Measurements from ENCODE around the gene TUBG2. TPM values are rescaled to one million over a fixed set of nuclear protein-coding genes. Genes with fewer than 3 reads are reported as not detected.

The TUBG2 gene
- total RNA-seq, 1 donor from 2014 or later = 9.4 TPM

DNA sequence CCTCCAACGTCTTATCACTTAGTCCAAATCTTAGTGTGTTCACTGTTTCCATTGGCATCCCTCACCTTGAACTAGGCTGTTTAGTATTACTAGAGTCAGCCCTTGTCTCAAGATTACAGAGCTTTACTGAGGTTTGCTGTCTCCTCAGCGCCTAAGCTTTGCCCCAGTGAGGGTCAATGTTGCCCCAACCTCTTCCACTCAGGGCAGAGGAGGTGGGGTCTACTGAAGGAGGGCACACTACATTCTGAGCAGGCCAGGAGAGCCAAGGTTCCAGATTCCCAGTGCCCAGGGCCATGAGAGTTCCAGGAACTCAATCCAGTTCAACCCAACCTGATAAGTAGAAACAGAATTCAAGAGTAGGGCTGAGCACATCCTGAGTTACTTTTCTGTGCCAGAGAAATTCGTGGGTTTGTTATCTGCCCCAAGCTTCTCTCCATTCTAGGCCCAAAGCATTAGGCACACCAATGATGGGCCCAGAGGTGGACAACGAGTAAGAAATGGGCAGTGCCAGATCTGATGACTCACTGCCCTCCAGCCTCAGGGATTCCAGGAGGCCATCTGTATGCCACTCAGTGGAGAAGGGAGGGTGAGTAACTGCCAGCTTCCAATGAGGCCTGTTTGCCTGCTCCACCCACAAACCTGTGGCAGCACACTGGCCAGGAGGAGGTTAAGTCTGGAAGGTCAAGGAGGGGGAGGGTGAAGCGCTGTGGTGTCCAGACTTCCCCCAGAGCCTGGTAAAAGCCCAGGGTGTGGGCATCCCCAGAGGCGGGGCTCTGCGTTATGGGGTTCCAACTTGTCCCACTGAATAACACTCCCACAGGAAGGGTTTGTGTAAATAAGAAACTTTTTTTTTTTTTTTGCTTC is 8.2 kb downstream of the TUBG2 start:
- DNase-seq (no peak), ATAC-seq (ENCODE audit: low read depth) (no peak)
- CTCF ChIA-PET = no interaction called here
- no peak for TF ChIP-seq CTCF (IDR thresholded peaks at IDR 0.05)
- H3K9me3 Mint-ChIP-seq = no peaks in the 10 kb centered on the region
- intact Hi-C loops (cut with micrococcal nuclease) = no loop called here
- peaks cover 3% of the 10 kb centered on the region for H3K27me3 Mint-ChIP-seq
- no peak overlapping the region for H3K27ac Mint-ChIP-seq
- POLR2A ChIA-PET = interaction anchor here (0.9 to 1.1 kb wide), 2 partner anchors 37 to 58 kb away, joined by 3 to 5 read pairs; partner anchors contain the start of gene TUBG1
- H3K36me3 Mint-ChIP-seq (ENCODE audit: low read depth) = peaks cover 10% of the 10 kb centered on the region
- no peak overlapping the region for H3K4me3 Mint-ChIP-seq
- peaks cover 16% of the 10 kb centered on the region for H3K4me1 Mint-ChIP-seq

GRCh38 chr17:42669705-42669976 is 10.6 kb downstream of the TUBG2 start:
- peak overlapping the region; percentile 50 for H3K4me3 Mint-ChIP-seq
- peaks cover 10% of the 10 kb centered on the region for H3K36me3 Mint-ChIP-seq (ENCODE audit: low read depth)
- peaks cover 7% of the 10 kb centered on the region for H3K27me3 Mint-ChIP-seq
- CTCF ChIA-PET = interaction anchor here (1.0 to 1.3 kb wide), 2 partner anchors 10 to 94 kb away, joined by 3 to 5 read pairs; no protein-coding TSS in a partner anchor
- POLR2A ChIA-PET = interaction anchor here (0.5 to 2.2 kb wide), 4 partner anchors 8 to 46 kb away, joined by 3 to 7 read pairs (median 4); partner anchors contain the start of gene CNTNAP1
- no peak overlapping the region for H3K27ac Mint-ChIP-seq
- peaks cover 26% of the 10 kb centered on the region for H3K4me1 Mint-ChIP-seq
- intact Hi-C loops (cut with micrococcal nuclease) = no loop called here
- ATAC-seq (ENCODE audit: low read depth) = no peak
- no peaks in the 10 kb centered on the region for H3K9me3 Mint-ChIP-seq
- no peak for TF ChIP-seq CTCF (IDR thresholded peaks at IDR 0.05)
- no peak for DNase-seq

DNA sequence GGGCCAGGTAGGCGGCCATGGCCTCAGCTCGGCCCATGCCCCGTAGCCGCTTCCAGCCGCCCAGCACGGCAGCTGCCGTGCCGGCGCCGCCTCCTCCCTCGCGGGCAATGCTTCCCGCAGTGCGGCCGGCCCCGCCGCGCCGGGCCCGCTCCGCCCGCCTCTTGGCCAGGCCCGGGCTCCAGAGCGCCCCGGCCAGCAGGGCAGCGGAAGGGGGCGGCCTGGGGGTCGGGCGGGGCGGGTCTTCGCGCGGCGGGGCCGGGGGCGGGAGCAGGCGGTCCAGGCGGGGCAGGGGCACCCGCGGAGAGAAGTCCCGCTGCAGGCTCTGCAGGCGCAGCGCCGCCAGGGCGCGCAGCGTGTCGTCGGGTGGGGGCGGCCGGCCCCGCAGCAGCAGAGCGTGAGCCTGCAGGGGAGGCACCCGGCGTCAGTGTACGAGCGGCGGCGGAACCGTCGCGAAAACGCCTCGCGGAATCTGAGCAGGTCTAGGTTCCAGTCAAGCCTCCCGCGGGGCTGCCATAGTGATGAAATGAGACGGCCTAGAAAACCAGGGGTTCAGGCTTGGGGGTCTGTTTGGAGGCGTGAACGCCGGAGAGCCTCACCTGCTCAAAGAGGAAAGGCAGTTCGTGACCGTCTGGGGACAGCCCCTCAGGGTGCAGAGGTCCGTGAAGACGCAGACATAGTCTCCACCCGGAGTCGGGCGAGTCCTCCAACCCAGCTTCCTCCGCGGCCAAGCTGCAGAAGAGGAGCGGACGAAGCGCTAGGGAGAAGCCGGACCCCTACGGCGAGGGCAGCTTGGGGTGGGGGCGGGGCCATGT is 11.1 kb downstream of the TUBG2 start:
- Mint-ChIP-seq H3K27me3 (peaks cover 10% of the 10 kb centered on the region), H3K36me3 (ENCODE audit: low read depth) (peaks cover 10% of the 10 kb centered on the region), H3K4me1 (peaks cover 30% of the 10 kb centered on the region), H3K4me3 (peak overlapping the region; percentile 81), H3K27ac (peak overlapping the region; percentile 65), H3K9me3 (no peaks in the 10 kb centered on the region)
- ChIA-PET POLR2A (interaction anchor here (0.5 to 2.6 kb wide), 5 partner anchors 8 to 115 kb away, joined by 3 to 9 read pairs (median 5); no protein-coding TSS in a partner anchor), CTCF (interaction anchor here (0.6 to 1.4 kb wide), 4 partner anchors 9 to 93 kb away, joined by 3 to 5 read pairs (median 4); no protein-coding TSS in a partner anchor)
- DNase-seq = peak; percentile 63
- TF ChIP-seq CTCF (IDR thresholded peaks at IDR 0.05) = no peak
- ATAC-seq (ENCODE audit: low read depth) = peak; percentile 82
- intact Hi-C loops (cut with micrococcal nuclease) = loop anchor here (1.0 kb wide), 1 partner anchor 9 kb away; no protein-coding TSS in a partner anchor

- intact Hi-C loops (cut with micrococcal nuclease) = loop anchor here (1.0 kb wide), 1 partner anchor 8 kb away; no protein-coding TSS in a partner anchor
- H3K36me3 Mint-ChIP-seq (ENCODE audit: low read depth) = peaks cover 4% of the 10 kb centered on the region
- ATAC-seq (ENCODE audit: low read depth) (no peak), DNase-seq (no peak)
- ChIA-PET POLR2A (interaction anchor here (1.7 to 2.6 kb wide), 2 partner anchors 12 to 116 kb away, joined by 5 to 9 read pairs; no protein-coding TSS in a partner anchor), CTCF (interaction anchor here (0.6 to 1.4 kb wide), 4 partner anchors 10 to 123 kb away, joined by 3 to 5 read pairs (median 4); no protein-coding TSS in a partner anchor)
- no peak for TF ChIP-seq CTCF (IDR thresholded peaks at IDR 0.05)
- no peaks in the 10 kb centered on the region for H3K9me3 Mint-ChIP-seq
- peaks cover 10% of the 10 kb centered on the region for H3K27me3 Mint-ChIP-seq
- H3K4me3 Mint-ChIP-seq = peak overlapping the region; percentile 81
- H3K27ac Mint-ChIP-seq = peak overlapping the region; percentile 65
- H3K4me1 Mint-ChIP-seq = peaks cover 33% of the 10 kb centered on the region
Measured at GRCh38 chr17:42670789-42671657, 11.9 kb downstream of the TUBG2 start.

All from activated B cell treated with CpG ODN at 0.5 μM for 24 hours (primary cell).